Astrocyte (in vitro differentiated cells and primary cell): ENCODE results near the gene CADPS. TPM values are rescaled to one million over a fixed set of nuclear protein-coding genes. Genes with fewer than 3 reads are reported as not detected.

Experiments
- DNase-seq: peaks from one replicate; pipeline ENCODE4 v3.0.0-alpha.2; 2010; ENCODE audit warnings: low read depth
- FAIRE-seq: peaks from 2 replicates; lab custom pipeline; 2011; peaks lifted over from hg19 to GRCh38; lab: Jason Lieb, UNC
- H2AFZ ChIP-seq: 2 replicates; pipeline ENCODE4 v1.6.0; 2012; ENCODE audit warnings: low read depth, low read length, inconsistent platforms
- H3K27ac ChIP-seq: 2 replicates; pipeline ENCODE4 v1.5.1; 2011; ENCODE audit warnings: low read depth, low read length, inconsistent platforms
- H3K27me3 ChIP-seq: 2 replicates; pipeline ENCODE4 v1.6.0; 2011; ENCODE audit warnings: low read length, inconsistent platforms; ENCODE audit not compliant: insufficient read depth
- H3K36me3 ChIP-seq: 2 replicates; pipeline ENCODE4 v1.5.1; 2011; ENCODE audit warnings: low read length, inconsistent platforms; ENCODE audit not compliant: insufficient read depth
- H3K4me1 ChIP-seq: 2 replicates; pipeline ENCODE4 v1.5.1; 2011; ENCODE audit warnings: low read length, inconsistent platforms; ENCODE audit not compliant: insufficient read depth
- H3K4me2 ChIP-seq: 2 replicates; pipeline ENCODE4 v1.6.0; 2012; ENCODE audit warnings: low read length, inconsistent platforms
- H3K4me3 ChIP-seq: 2 replicates; pipeline ENCODE4 v1.5.1; 2011; ENCODE audit warnings: low read depth, mild to moderate bottlenecking, low read length, inconsistent platforms; ENCODE audit not compliant: insufficient read depth
- H3K79me2 ChIP-seq: 2 replicates; pipeline ENCODE4 v1.6.0; 2012; ENCODE audit warnings: mild to moderate bottlenecking, low read length, inconsistent platforms; ENCODE audit not compliant: insufficient read depth
- H3K9ac ChIP-seq: 2 replicates; pipeline ENCODE4 v1.6.0; 2012; ENCODE audit warnings: mild to moderate bottlenecking, low read length, inconsistent platforms
- H3K9me3 ChIP-seq: 2 replicates; pipeline ENCODE4 v1.5.1; 2012; ENCODE audit warnings: low read depth, mild to moderate bottlenecking, low read length, inconsistent platforms; ENCODE audit not compliant: insufficient read depth
- H4K20me1 ChIP-seq: 2 replicates; pipeline ENCODE4 v1.6.0; 2012; ENCODE audit warnings: low read length, inconsistent platforms; ENCODE audit not compliant: insufficient read depth
- H3K27ac Mint-ChIP-seq: one replicate; pipeline ENCODE4 v1.8.0; 2021; ENCODE audit warnings: mild to moderate bottlenecking, mixed read lengths; ENCODE audit not compliant: unreplicated experiment
- H3K27me3 Mint-ChIP-seq: one replicate; pipeline ENCODE4 v1.8.0; 2021; ENCODE audit warnings: low read depth, mixed read lengths; ENCODE audit not compliant: unreplicated experiment
- H3K36me3 Mint-ChIP-seq: one replicate; pipeline ENCODE4 v1.8.0; 2021; ENCODE audit warnings: low read depth, mixed read lengths; ENCODE audit not compliant: unreplicated experiment
- H3K4me1 Mint-ChIP-seq: one replicate; pipeline ENCODE4 v1.8.0; 2021; ENCODE audit warnings: low read depth, mixed read lengths; ENCODE audit not compliant: unreplicated experiment
- H3K4me3 Mint-ChIP-seq: one replicate; pipeline ENCODE4 v1.8.0; 2021; ENCODE audit warnings: mild to moderate bottlenecking, moderate library complexity, mixed read lengths; ENCODE audit not compliant: unreplicated experiment
- H3K9me3 Mint-ChIP-seq: one replicate; pipeline ENCODE4 v1.8.0; 2021; ENCODE audit warnings: mild to moderate bottlenecking, mixed read lengths; ENCODE audit not compliant: unreplicated experiment
- EZH2 ChIP-seq: IDR thresholded peaks from 2 replicates; pipeline ENCODE4 v1.6.1; 2012; ENCODE audit warnings: mild to moderate bottlenecking, low read length, inconsistent platforms; ENCODE audit not compliant: insufficient read depth
- total RNA-seq: library from RNA; stranded (reverse); gene quantifications from 2 replicates; pipeline ENCODE4 v1.2.1, GENCODE V29; 2021
- TF ChIP-seq, protein P1 (sequence below): IDR thresholded peaks from 2 replicates; pipeline ENCODE4 v1.5.1; 2011; ENCODE audit warnings: low read depth, mild to moderate bottlenecking, inconsistent platforms, low read length, moderate library complexity; ENCODE audit not compliant: insufficient read depth

The CADPS gene
- total RNA-seq, 1 donor from 2014 or later = 5.4 TPM

GRCh38 chr3:62467966-62468722, 407.1 kb downstream of the CADPS start:
- no peaks in the 10 kb centered on the region for H3K36me3 Mint-ChIP-seq

GRCh38 chr3:62462788-62463187, 412.4 kb downstream of the CADPS start:
- H3K79me2 ChIP-seq = no peaks in the 10 kb centered on the region
- no peak overlapping the region for H3K9ac ChIP-seq
- no peak overlapping the region for H2AFZ ChIP-seq
- Mint-ChIP-seq H3K4me1 (no peaks in the 10 kb centered on the region), H3K9me3 (no peaks in the 10 kb centered on the region), H3K36me3 (no peaks in the 10 kb centered on the region), H3K27ac (no peak overlapping the region), H3K27me3 (peaks cover 20% of the 10 kb centered on the region), H3K4me3 (no peak overlapping the region)
- no peaks in the 10 kb centered on the region for H3K27me3 ChIP-seq
- H3K36me3 ChIP-seq = no peaks in the 10 kb centered on the region
- no peak overlapping the region for H3K4me3 ChIP-seq
- TF ChIP-seq, protein P1, sequence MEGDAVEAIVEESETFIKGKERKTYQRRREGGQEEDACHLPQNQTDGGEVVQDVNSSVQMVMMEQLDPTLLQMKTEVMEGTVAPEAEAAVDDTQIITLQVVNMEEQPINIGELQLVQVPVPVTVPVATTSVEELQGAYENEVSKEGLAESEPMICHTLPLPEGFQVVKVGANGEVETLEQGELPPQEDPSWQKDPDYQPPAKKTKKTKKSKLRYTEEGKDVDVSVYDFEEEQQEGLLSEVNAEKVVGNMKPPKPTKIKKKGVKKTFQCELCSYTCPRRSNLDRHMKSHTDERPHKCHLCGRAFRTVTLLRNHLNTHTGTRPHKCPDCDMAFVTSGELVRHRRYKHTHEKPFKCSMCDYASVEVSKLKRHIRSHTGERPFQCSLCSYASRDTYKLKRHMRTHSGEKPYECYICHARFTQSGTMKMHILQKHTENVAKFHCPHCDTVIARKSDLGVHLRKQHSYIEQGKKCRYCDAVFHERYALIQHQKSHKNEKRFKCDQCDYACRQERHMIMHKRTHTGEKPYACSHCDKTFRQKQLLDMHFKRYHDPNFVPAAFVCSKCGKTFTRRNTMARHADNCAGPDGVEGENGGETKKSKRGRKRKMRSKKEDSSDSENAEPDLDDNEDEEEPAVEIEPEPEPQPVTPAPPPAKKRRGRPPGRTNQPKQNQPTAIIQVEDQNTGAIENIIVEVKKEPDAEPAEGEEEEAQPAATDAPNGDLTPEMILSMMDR = no peak
- TF ChIP-seq EZH2 = no peak
- FAIRE-seq (no peak), DNase-seq (no peak)
- H4K20me1 ChIP-seq = no peaks in the 10 kb centered on the region
- H3K4me1 ChIP-seq = no peaks in the 10 kb centered on the region
- no peak overlapping the region for H3K4me2 ChIP-seq
- H3K9me3 ChIP-seq = no peaks in the 10 kb centered on the region
- no peak overlapping the region for H3K27ac ChIP-seq

More at GRCh38 chr3:62467966-62468722, 407.1 kb downstream of the CADPS start:
- no peaks in the 10 kb centered on the region for H3K4me1 ChIP-seq
- H4K20me1 ChIP-seq = no peaks in the 10 kb centered on the region
- Mint-ChIP-seq H3K4me3 (no peak overlapping the region), H3K27ac (no peak overlapping the region), H3K27me3 (no peaks in the 10 kb centered on the region), H3K9me3 (no peaks in the 10 kb centered on the region), H3K4me1 (no peaks in the 10 kb centered on the region)
- no peak overlapping the region for H3K4me2 ChIP-seq
- H3K27me3 ChIP-seq = no peaks in the 10 kb centered on the region
- H3K79me2 ChIP-seq = no peaks in the 10 kb centered on the region
- FAIRE-seq (no peak), DNase-seq (peak; percentile 30)
- no peaks in the 10 kb centered on the region for H3K9me3 ChIP-seq
- no peaks in the 10 kb centered on the region for H3K36me3 ChIP-seq
- TF ChIP-seq, protein P1 = no peak
- TF ChIP-seq EZH2 = no peak
- H3K9ac ChIP-seq = no peak overlapping the region
- H3K4me3 ChIP-seq = no peak overlapping the region
- H3K27ac ChIP-seq = no peak overlapping the region
- H2AFZ ChIP-seq = no peak overlapping the region
